ENCODE data around the gene MACROD2.

- TF ChIP-seq CHD1 (IDR thresholded peaks at IDR 0.05; ENCODE audit: low read depth, low read length) (no peak), CTCF (conservative IDR thresholded peaks at IDR 0.05; ENCODE audit: low read depth, low read length) (no peak), SMC3 (IDR thresholded peaks at IDR 0.05; ENCODE audit: low read depth, low read length) (no peak), ELK1 (IDR thresholded peaks at IDR 0.05; ENCODE audit: borderline replicate concordance, low read depth, low read length) (no peak), CEBPB (IDR thresholded peaks at IDR 0.05; ENCODE audit: low read depth, low read length) (no peak), USF2 (IDR thresholded peaks at IDR 0.05; ENCODE audit: low read depth, low read length) (no peak), RAD21 (IDR thresholded peaks at IDR 0.05; ENCODE audit: low read length) (no peak), BHLHE40 (IDR thresholded peaks at IDR 0.05; ENCODE audit: low read depth, low read length) (no peak), MAFK (IDR thresholded peaks at IDR 0.05; ENCODE audit: low read depth, low read length) (no peak)
Measured at GRCh38 chr20:15599961-15600360, 1604.6 kb downstream of the MACROD2 start.

Data from IMR-90 (cell line).